HUES6 (cell line): Measurements from ENCODE around the gene AOC2.

Experiments
- H3K27ac ChIP-seq: 2 replicates; pipeline ENCODE4 v1.7.0; 2013; ENCODE audit warnings: low read depth, mild to moderate bottlenecking, low read length, inconsistent platforms
- H3K27me3 ChIP-seq: 2 replicates; pipeline ENCODE4 v1.6.1; 2013; ENCODE audit warnings: low read length; ENCODE audit not compliant: control insufficient read depth, insufficient read depth
- H3K36me3 ChIP-seq: 2 replicates; pipeline ENCODE4 v1.6.1; 2013; ENCODE audit warnings: low read length; ENCODE audit not compliant: control insufficient read depth, insufficient read depth
- H3K4me1 ChIP-seq: 2 replicates; pipeline ENCODE4 v1.6.1; 2013; ENCODE audit warnings: low read length; ENCODE audit not compliant: control insufficient read depth, insufficient read depth
- H3K4me3 ChIP-seq: 2 replicates; pipeline ENCODE4 v1.5.1; 2013; ENCODE audit warnings: low read depth, low read length
- H3K9ac ChIP-seq: one replicate; pipeline ENCODE4 v1.6.1; 2013; ENCODE audit warnings: mild to moderate bottlenecking, low read length
- H3K9me3 ChIP-seq: 2 replicates; pipeline ENCODE4 v1.6.1; 2013; ENCODE audit warnings: low read depth, low read length; ENCODE audit not compliant: control insufficient read depth, insufficient read depth

AOC2 gene

DNA sequence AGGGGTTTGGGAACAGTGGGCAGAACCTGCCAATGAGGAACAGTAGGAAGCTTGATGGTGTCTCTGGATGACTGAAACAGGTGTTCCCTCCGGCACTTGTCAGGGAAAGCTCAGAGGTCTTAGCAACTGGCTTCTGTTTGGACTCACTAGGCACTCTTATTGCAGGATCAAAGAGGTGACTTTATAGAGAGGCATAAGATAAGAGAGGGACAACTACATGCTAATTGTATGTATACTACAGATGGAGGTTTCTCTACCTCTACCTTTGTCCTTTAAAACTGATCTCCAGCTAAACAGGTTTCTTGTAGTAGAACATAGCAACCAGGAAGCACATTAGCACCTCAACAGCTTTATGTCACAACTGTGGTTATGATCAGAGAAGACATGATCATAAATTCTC is 38.1 kb upstream of the AOC2 start:
- no peaks in the 10 kb centered on the region for H3K9me3 ChIP-seq
- H3K27ac ChIP-seq = no peak overlapping the region
- H3K9ac ChIP-seq = no peak overlapping the region
- H3K4me1 ChIP-seq = no peaks in the 10 kb centered on the region
- no peaks in the 10 kb centered on the region for H3K27me3 ChIP-seq
- no peak overlapping the region for H3K4me3 ChIP-seq
- H3K36me3 ChIP-seq = peaks cover 20% of the 10 kb centered on the region

DNA sequence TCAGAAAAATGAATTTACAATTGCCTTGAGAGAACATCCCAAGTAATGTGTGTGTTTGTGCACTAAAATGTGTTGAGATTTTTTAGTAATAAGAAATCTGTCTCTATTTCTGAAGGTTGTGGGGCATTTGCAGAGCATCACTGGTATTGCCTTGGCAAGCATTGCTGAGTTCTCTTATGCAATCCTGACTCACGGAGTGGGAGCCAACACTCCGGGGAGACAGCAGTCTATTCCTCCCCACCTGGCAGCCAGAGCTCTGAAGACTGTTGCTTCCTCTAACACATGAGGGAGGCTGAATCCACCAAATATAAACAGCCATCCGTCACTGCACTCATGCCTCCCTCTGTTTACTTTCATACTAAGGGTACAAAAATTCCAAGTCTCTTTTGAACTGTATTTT is 35.1 kb upstream of the AOC2 start:
- H3K27ac ChIP-seq = no peak overlapping the region
- no peak overlapping the region for H3K9ac ChIP-seq
- no peaks in the 10 kb centered on the region for H3K27me3 ChIP-seq
- no peaks in the 10 kb centered on the region for H3K4me1 ChIP-seq
- H3K4me3 ChIP-seq = no peak overlapping the region
- no peaks in the 10 kb centered on the region for H3K9me3 ChIP-seq
- H3K36me3 ChIP-seq = peaks cover 35% of the 10 kb centered on the region

DNA sequence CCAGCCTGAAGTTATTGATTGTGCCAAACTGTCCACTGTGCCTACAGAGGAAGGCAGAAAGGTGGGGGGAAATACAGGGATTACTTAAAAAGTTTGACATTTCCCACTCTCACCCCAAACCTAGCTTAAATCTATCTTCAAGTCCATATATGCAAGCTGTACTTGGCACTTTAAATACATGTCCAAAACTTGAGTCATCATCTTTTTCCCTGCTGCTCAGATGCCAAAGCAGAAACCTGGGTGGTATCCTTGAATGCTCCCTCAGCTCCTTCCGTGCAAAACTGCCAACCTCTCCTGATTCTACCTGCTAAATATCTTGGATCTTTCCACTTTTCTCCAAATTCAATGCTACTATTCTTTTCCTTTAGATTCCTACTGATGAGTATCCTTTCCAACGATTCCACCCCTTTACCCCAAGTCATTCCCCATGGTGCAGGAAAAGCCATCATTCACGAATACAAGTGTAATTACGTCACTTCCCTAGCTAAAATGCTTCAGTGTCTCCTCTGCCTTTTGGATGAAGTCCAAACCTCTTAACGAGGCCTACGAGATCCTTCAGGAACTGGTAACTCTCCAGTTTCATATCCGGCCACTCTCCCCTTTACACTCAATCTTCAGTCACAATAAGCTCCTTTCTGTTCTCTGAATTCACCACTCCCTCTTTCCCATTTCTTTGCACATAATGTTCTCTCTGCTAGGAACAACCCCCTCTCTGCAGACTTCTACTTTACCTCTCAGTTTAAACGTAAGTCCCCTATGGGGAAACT is 29.6 kb upstream of the AOC2 start:
- no peak overlapping the region for H3K4me3 ChIP-seq
- no peaks in the 10 kb centered on the region for H3K9me3 ChIP-seq
- no peak overlapping the region for H3K27ac ChIP-seq

DNA sequence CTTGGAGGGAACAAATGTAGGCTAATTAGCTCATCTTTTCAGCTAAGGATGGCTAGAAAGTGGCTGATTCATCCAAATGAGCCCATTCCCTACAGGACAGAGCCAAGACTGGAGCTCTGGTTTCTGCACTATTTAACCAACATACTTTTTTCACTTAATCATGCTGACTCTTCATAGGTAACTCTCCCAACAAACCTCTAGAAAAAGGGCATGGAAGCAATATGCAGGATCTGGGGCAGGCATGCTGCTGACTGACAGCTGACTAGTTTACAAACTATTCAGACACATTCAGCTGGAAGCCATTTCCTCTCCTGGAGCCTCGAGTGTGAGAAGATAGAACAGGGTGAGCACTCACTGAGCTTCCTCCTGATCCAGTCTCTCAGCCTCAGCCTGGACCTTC is 26.5 kb upstream of the AOC2 start:
- peaks cover 78% of the 10 kb centered on the region for H3K36me3 ChIP-seq

More for the DNA sequence above, 29.6 kb upstream of the AOC2 start:
- Histone ChIP-seq H3K36me3 (peaks cover 85% of the 10 kb centered on the region), H3K27me3 (no peaks in the 10 kb centered on the region), H3K9ac (no peak overlapping the region), H3K4me1 (no peaks in the 10 kb centered on the region)

DNA sequence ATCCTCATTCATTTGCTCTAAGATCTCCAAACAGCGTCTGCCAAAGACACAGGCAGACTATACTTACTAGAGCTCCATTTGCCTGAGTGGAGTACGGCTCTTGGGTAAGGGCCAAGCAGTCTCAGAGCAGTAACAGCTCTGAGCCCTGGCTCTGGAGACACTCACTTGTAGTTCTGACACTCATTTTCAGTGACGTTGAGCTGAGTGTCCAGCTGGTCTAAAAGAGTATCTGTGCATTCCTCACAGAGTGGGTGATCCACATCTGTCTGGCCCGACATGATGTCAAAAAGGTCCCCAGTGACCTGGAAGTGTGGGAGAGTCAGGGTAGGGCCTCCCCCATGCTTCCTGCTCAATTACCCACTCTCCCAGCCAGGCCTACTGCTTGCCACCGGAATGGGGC is 26.0 kb upstream of the AOC2 start:
- H3K27ac ChIP-seq = no peak overlapping the region
- no peaks in the 10 kb centered on the region for H3K27me3 ChIP-seq
- H3K4me3 ChIP-seq = no peak overlapping the region
- H3K36me3 ChIP-seq = peaks cover 78% of the 10 kb centered on the region
- H3K9ac ChIP-seq = no peak overlapping the region
- no peaks in the 10 kb centered on the region for H3K4me1 ChIP-seq
- H3K9me3 ChIP-seq = no peaks in the 10 kb centered on the region

More for the DNA sequence above, 26.5 kb upstream of the AOC2 start:
- Histone ChIP-seq H3K9ac (no peak overlapping the region), H3K27me3 (no peaks in the 10 kb centered on the region), H3K4me3 (no peak overlapping the region), H3K4me1 (no peaks in the 10 kb centered on the region), H3K27ac (no peak overlapping the region), H3K9me3 (no peaks in the 10 kb centered on the region)

DNA sequence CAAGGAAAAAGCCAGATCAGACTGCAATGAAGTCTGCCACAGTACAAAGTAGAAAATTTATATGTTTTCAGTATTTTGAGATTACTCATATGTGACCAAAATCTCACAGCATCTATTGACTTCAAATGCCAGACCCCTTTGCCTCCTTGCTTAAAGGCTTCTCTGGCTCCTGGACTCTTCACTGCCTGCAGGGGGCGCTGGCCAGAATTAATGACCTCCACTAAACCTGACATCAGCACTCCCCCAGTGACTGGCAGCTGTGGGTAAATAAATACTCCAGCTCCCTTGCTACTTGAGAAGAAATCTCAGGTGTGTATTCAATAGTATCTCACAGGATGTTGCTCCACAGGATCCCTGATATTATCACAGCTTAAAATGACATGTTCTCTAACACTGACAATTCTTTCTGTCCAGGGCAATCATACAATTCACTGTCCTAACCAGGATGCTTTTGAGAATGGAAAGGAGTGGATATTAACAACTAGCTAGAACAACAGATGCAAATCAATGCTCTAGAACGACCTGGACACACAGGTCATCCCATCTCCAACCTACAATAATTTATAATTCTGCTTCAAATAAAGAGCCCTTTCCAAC is 24.3 kb upstream of the AOC2 start:
- H3K27me3 ChIP-seq = no peaks in the 10 kb centered on the region
- H3K27ac ChIP-seq = no peak overlapping the region
- no peaks in the 10 kb centered on the region for H3K4me1 ChIP-seq
- no peak overlapping the region for H3K4me3 ChIP-seq
- H3K9ac ChIP-seq = no peak overlapping the region
- H3K36me3 ChIP-seq = peaks cover 62% of the 10 kb centered on the region
- no peaks in the 10 kb centered on the region for H3K9me3 ChIP-seq

DNA sequence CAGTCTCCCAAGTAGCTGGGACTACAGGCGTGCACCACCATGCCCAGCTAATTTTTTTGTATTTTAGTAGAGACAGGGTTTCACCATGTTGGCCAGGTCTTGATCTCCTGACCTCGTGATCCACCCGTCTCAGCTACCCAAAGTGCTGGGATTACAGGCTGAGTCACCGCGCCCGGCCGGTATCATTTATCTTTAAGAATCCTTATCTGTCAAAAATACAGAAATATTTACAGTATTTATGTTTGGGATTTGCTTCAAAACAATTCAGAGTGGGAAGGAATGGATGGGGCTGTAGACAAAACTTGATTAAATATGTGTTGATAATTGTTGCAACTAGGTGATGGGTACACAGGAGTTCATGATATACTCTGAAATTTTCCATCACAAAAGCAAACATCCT is 23.2 kb upstream of the AOC2 start:
- Histone ChIP-seq H3K4me1 (no peaks in the 10 kb centered on the region), H3K27ac (no peak overlapping the region), H3K36me3 (peaks cover 50% of the 10 kb centered on the region), H3K9ac (no peak overlapping the region), H3K9me3 (no peaks in the 10 kb centered on the region), H3K4me3 (no peak overlapping the region), H3K27me3 (no peaks in the 10 kb centered on the region)

DNA sequence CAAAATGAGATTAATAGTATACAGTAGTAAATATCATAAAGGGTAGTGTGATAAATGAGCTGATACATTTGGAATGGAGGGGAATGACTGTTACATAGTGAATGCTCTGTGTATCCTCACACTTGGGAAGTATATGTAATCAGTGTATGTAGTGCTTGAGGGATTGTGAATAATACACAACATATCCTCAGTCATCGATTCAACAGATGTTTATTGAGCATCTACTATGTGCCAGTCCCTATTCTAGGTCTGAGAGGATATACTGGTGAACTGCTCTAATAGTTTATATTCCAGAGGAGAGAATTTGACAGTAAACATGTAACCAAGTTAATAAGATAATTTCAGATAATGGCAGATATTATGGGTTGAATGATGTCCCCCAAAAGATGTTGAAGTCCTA is 16.9 kb upstream of the AOC2 start:
- no peaks in the 10 kb centered on the region for H3K9me3 ChIP-seq
- peaks cover 12% of the 10 kb centered on the region; the same call in 1 of the 2 replicates for H3K27me3 ChIP-seq
- H3K27ac ChIP-seq = no peak overlapping the region
- no peaks in the 10 kb centered on the region for H3K36me3 ChIP-seq
- H3K9ac ChIP-seq = no peak overlapping the region
- H3K4me3 ChIP-seq = no peak overlapping the region
- peaks cover 6% of the 10 kb centered on the region; the same call in 1 of the 2 replicates for H3K4me1 ChIP-seq

DNA sequence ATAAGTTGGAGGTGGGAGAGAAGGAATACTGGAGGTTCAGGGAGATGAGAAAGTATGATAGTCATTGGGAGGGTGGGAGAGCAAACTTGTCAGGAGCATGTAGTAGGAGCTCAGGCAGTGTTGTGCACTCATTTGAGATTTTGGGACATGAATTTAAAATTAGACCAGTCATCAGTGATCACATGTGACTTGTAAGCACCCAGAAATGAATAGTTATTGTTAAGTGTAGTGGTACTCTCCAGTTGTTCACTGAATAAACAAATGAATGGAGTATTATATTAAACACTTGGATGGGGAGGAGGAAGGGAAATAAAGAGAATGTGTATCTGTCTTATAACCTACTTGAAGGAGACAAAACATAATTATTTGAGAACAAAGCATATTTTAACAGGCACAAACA is 13.4 kb upstream of the AOC2 start:
- peaks cover 16% of the 10 kb centered on the region for H3K36me3 ChIP-seq
- H3K4me3 ChIP-seq = no peak overlapping the region
- no peaks in the 10 kb centered on the region for H3K9me3 ChIP-seq
- peaks cover 12% of the 10 kb centered on the region; the same call in 1 of the 2 replicates for H3K27me3 ChIP-seq
- H3K27ac ChIP-seq = no peak overlapping the region
- no peak overlapping the region for H3K9ac ChIP-seq
- peaks cover 7% of the 10 kb centered on the region; the same call in 1 of the 2 replicates for H3K4me1 ChIP-seq

DNA sequence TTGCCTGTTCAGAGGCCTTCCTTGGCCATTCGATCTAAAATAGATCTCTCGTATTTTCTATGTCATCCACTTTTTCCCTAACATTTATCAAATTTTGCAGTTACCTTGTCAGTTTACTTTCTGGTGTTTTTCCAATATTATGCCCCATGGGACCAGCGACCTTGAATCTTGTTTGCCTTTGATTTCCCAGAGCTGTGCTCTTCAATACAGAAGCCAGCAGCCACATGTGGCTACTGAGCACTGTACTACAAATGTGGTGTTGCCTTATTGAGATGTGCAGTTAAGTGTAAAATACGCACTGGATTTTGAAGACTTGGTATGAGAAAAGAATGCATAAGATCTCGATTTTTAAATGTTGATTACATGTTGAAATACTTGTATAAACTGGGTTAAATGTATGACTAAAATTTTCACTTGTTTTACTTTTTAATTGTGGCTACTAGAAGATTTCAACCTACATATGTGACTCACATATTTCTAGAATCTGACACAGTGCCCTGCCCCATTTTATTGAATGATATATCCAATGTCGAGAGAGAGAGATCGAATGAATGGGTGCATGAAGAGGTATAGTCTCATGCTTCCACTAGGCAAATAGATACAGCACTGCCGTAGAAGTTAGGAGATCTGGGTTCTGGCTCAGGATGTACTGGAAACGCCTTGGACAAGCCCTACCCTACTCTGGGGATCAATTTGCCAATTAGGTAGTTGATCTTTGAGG is 12.0 kb upstream of the AOC2 start:
- Histone ChIP-seq H3K27me3 (peaks cover 7% of the 10 kb centered on the region; the same call in 1 of the 2 replicates), H3K27ac (peak overlapping the region; percentile 86), H3K4me3 (peak overlapping the region; percentile 83), H3K9ac (peak overlapping the region; percentile 93), H3K36me3 (peaks cover 26% of the 10 kb centered on the region), H3K4me1 (peaks cover 7% of the 10 kb centered on the region; the same call in 1 of the 2 replicates), H3K9me3 (no peaks in the 10 kb centered on the region)
